SK-N-SH treated with all-trans-retinoic acid at 6 μM for 48 hours (cell line): Measurements from ENCODE around the gene TMEM134.

Source experiments
- ATAC-seq: fragments of 200-7000 bp; cut with Tn5 transposase; 3 replicates; pipeline ENCODE4 v1.9.1; 2020; ENCODE audit warnings: mild to moderate bottlenecking, moderate library complexity
- ARNTL ChIP-seq: fragments of 450-650 bp; formaldehyde crosslinking; IDR thresholded peaks from 2 replicates; pipeline ENCODE4 v1.5.0; 2020; ENCODE audit warnings: low read depth, mild to moderate bottlenecking, moderate library complexity, borderline replicate concordance
- CSDC2 ChIP-seq: fragments of 250-450 bp; sonication (Bioruptor Pico); IDR thresholded peaks from 2 replicates; pipeline ENCODE4 v1.5.0; 2020; ENCODE audit warnings: mild to moderate bottlenecking, moderate library complexity
- ESRRG ChIP-seq: fragments of 250-450 bp; sonication (Bioruptor Pico); IDR thresholded peaks from 2 replicates; pipeline ENCODE4 v1.6.1; 2021; ENCODE audit warnings: mild to moderate bottlenecking
- GLIS3 ChIP-seq: fragments of 250-450 bp; sonication (Bioruptor Pico); IDR thresholded peaks from 2 replicates; pipeline ENCODE4 v1.5.0; 2020; ENCODE audit warnings: mild to moderate bottlenecking, moderate library complexity
- ISL1 ChIP-seq: fragments of 250-450 bp; sonication (Bioruptor Pico); IDR thresholded peaks from 2 replicates; pipeline ENCODE4 v2.1.2; 2022; ENCODE audit warnings: mild to moderate bottlenecking, moderate library complexity
- POU6F1 ChIP-seq: fragments of 250-450 bp; sonication (Bioruptor Pico); IDR thresholded peaks from 2 replicates; pipeline ENCODE4 v1.8.0; 2021; ENCODE audit warnings: low read depth, mild to moderate bottlenecking, moderate library complexity, borderline replicate concordance
- PPARA ChIP-seq: fragments of 250-450 bp; sonication (Bioruptor Pico); IDR thresholded peaks from 2 replicates; pipeline ENCODE4 v1.5.0; 2020; ENCODE audit warnings: mild to moderate bottlenecking, borderline replicate concordance
- RARB ChIP-seq: fragments of 250-450 bp; sonication (Bioruptor Pico); IDR thresholded peaks from 2 replicates; pipeline ENCODE4 v1.8.0; 2021; ENCODE audit warnings: mild to moderate bottlenecking, moderate library complexity
- SNAI2 ChIP-seq: fragments of 250-450 bp; sonication (Bioruptor Pico); IDR thresholded peaks from 2 replicates; pipeline ENCODE4 v1.5.0; 2020; ENCODE audit warnings: mild to moderate bottlenecking, moderate library complexity
- TCF4 ChIP-seq: fragments of 250-450 bp; sonication (Bioruptor Pico); IDR thresholded peaks from 2 replicates; pipeline ENCODE4 v1.8.0; 2021; ENCODE audit warnings: mild to moderate bottlenecking, moderate library complexity, borderline replicate concordance
- TOX ChIP-seq: fragments of 250-450 bp; sonication (Bioruptor Pico); IDR thresholded peaks from 2 replicates; pipeline ENCODE4 v1.8.0; 2021; ENCODE audit warnings: mild to moderate bottlenecking, moderate library complexity, borderline replicate concordance
- TSHZ2 ChIP-seq: fragments of 250-450 bp; sonication (Bioruptor Pico); IDR thresholded peaks from 2 replicates; pipeline ENCODE4 v1.5.0; 2020; ENCODE audit warnings: mild to moderate bottlenecking, moderate library complexity
- ZC3H10 ChIP-seq: fragments of 250-450 bp; sonication (Bioruptor Pico); IDR thresholded peaks from 2 replicates; pipeline ENCODE4 v1.5.1; 2021; ENCODE audit warnings: mild to moderate bottlenecking, moderate library complexity
- ZNF565 ChIP-seq: fragments of 450-650 bp; formaldehyde crosslinking; conservative IDR thresholded peaks from 2 replicates; pipeline ENCODE4 v1.5.0; 2020; ENCODE audit warnings: low read depth, mild to moderate bottlenecking, moderate library complexity
- ZNF70 ChIP-seq: fragments of 450-650 bp; formaldehyde crosslinking; IDR thresholded peaks from 2 replicates; pipeline ENCODE4 v1.5.0; 2020; ENCODE audit warnings: mild to moderate bottlenecking, moderate library complexity
- TF ChIP-seq, protein P1 (sequence below): fragments of 250-450 bp; sonication (Bioruptor Pico); IDR thresholded peaks from 2 replicates; pipeline ENCODE4 v1.5.1; 2020; ENCODE audit warnings: low read depth, mild to moderate bottlenecking, moderate library complexity
- TF ChIP-seq, protein P2 (sequence below): fragments of 250-450 bp; sonication (Bioruptor Pico); IDR thresholded peaks from 2 replicates; pipeline ENCODE4 v1.5.1; 2021; ENCODE audit warnings: mild to moderate bottlenecking, moderate library complexity
- TF ChIP-seq, protein P3 (sequence below): fragments of 250-450 bp; sonication (Bioruptor Pico); IDR thresholded peaks from 2 replicates; pipeline ENCODE4 v1.8.0; 2020; ENCODE audit warnings: mild to moderate bottlenecking, moderate library complexity, borderline replicate concordance

Gene TMEM134

GRCh38 chr11:67465189-67465510 is 3.9 kb downstream of the TMEM134 start:
- TF ChIP-seq ESRRG (no peak), ARNTL (CRISPR knock-in tag) (no peak), TCF4 (no peak), ISL1 (CRISPR knock-in tag) (no peak), ZC3H10 (CRISPR knock-in tag) (no peak), ZNF565 (no peak), SNAI2 (CRISPR knock-in tag) (no peak), ZNF70 (CRISPR knock-in tag) (no peak), CSDC2 (CRISPR knock-in tag) (no peak), TOX (CRISPR knock-in tag) (no peak), RARB (CRISPR knock-in tag) (no peak)
- TF ChIP-seq, protein P1, sequence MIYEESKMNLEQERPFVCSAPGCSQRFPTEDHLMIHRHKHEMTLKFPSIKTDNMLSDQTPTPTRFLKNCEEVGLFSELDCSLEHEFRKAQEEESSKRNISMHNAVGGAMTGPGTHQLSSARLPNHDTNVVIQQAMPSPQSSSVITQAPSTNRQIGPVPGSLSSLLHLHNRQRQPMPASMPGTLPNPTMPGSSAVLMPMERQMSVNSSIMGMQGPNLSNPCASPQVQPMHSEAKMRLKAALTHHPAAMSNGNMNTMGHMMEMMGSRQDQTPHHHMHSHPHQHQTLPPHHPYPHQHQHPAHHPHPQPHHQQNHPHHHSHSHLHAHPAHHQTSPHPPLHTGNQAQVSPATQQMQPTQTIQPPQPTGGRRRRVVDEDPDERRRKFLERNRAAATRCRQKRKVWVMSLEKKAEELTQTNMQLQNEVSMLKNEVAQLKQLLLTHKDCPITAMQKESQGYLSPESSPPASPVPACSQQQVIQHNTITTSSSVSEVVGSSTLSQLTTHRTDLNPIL (CRISPR knock-in tag): no peak
- TF ChIP-seq, protein P2, sequence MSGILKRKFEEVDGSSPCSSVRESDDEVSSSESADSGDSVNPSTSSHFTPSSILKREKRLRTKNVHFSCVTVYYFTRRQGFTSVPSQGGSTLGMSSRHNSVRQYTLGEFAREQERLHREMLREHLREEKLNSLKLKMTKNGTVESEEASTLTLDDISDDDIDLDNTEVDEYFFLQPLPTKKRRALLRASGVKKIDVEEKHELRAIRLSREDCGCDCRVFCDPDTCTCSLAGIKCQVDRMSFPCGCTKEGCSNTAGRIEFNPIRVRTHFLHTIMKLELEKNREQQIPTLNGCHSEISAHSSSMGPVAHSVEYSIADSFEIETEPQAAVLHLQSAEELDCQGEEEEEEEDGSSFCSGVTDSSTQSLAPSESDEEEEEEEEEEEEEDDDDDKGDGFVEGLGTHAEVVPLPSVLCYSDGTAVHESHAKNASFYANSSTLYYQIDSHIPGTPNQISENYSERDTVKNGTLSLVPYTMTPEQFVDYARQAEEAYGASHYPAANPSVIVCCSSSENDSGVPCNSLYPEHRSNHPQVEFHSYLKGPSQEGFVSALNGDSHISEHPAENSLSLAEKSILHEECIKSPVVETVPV (CRISPR knock-in tag): no peak
- TF ChIP-seq, protein P3, sequence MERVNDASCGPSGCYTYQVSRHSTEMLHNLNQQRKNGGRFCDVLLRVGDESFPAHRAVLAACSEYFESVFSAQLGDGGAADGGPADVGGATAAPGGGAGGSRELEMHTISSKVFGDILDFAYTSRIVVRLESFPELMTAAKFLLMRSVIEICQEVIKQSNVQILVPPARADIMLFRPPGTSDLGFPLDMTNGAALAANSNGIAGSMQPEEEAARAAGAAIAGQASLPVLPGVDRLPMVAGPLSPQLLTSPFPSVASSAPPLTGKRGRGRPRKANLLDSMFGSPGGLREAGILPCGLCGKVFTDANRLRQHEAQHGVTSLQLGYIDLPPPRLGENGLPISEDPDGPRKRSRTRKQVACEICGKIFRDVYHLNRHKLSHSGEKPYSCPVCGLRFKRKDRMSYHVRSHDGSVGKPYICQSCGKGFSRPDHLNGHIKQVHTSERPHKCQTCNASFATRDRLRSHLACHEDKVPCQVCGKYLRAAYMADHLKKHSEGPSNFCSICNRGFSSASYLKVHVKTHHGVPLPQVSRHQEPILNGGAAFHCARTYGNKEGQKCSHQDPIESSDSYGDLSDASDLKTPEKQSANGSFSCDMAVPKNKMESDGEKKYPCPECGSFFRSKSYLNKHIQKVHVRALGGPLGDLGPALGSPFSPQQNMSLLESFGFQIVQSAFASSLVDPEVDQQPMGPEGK (CRISPR knock-in tag): no peak
- no peak for ATAC-seq

GRCh38 chr11:67464411-67465188 is 4.5 kb downstream of the TMEM134 start:
- TF ChIP-seq, protein P2 (CRISPR knock-in tag): no peak
- TF ChIP-seq GLIS3 (CRISPR knock-in tag): no peak
- no peak for TF ChIP-seq PPARA (CRISPR knock-in tag)
- TF ChIP-seq ISL1 (CRISPR knock-in tag): no peak
- TF ChIP-seq CSDC2 (CRISPR knock-in tag): 0 out of 2 replicates have a peak, but pooled peaks have one; percentile 24
- TF ChIP-seq POU6F1 (CRISPR knock-in tag): no peak
- TF ChIP-seq TSHZ2 (CRISPR knock-in tag): no peak
- ATAC-seq: peak; percentile 79
